Smooth muscle cell (in vitro differentiated cells): ENCODE results near the gene LITAFD. TPM values are rescaled to one million over a fixed set of nuclear protein-coding genes. Genes with fewer than 3 reads are reported as not detected.

Source experiments
- DNase-seq: peaks from one replicate; lab custom pipeline; 2025; ENCODE audit not compliant: unreplicated experiment; lab: John Stamatoyannopoulos, UW
- H2AFZ ChIP-seq: fragments of 200-600 bp; sonication (generic); 2 replicates; pipeline ENCODE4 v1.6.0; 2016; ENCODE audit warnings: antibody characterized with exemption, low read depth, mild to moderate bottlenecking
- H3F3A ChIP-seq: fragments of 200-600 bp; sonication (generic); 2 replicates; pipeline ENCODE4 v1.6.0; 2017; ENCODE audit warnings: antibody characterized with exemption, low read depth
- H3K27ac ChIP-seq: fragments of 200-600 bp; sonication (generic); 2 replicates; pipeline ENCODE4 v1.5.1; 2016; ENCODE audit warnings: low read depth, mild to moderate bottlenecking
- H3K27me3 ChIP-seq: fragments of 200-600 bp; sonication (generic); 2 replicates; pipeline ENCODE4 v1.6.1; 2016; ENCODE audit warnings: low read depth, mild to moderate bottlenecking
- H3K36me3 ChIP-seq: fragments of 200-600 bp; sonication (generic); 2 replicates; pipeline ENCODE4 v1.5.1; 2016; ENCODE audit warnings: low read depth
- H3K4me1 ChIP-seq: fragments of 200-600 bp; sonication (generic); 2 replicates; pipeline ENCODE4 v1.5.1; 2016; ENCODE audit warnings: low read depth
- H3K4me2 ChIP-seq: fragments of 200-600 bp; sonication (generic); 2 replicates; pipeline ENCODE4 v1.6.0; 2016; ENCODE audit warnings: mild to moderate bottlenecking
- H3K4me3 ChIP-seq: fragments of 200-600 bp; sonication (generic); 2 replicates; pipeline ENCODE4 v1.5.1; 2016; ENCODE audit warnings: mild to moderate bottlenecking
- H3K79me2 ChIP-seq: fragments of 200-600 bp; sonication (generic); 2 replicates; pipeline ENCODE4 v1.6.0; 2016; ENCODE audit warnings: low read depth, mild to moderate bottlenecking
- H3K9ac ChIP-seq: fragments of 200-600 bp; sonication (generic); 2 replicates; pipeline ENCODE4 v1.6.0; 2016; ENCODE audit warnings: low read depth
- H3K9me3 ChIP-seq: fragments of 200-600 bp; sonication (generic); replicated peaks from 2 replicates; pipeline ENCODE4 v1.5.1; 2016; ENCODE audit warnings: low read depth
- H4K20me1 ChIP-seq: fragments of 200-600 bp; sonication (generic); 2 replicates; pipeline ENCODE4 v1.6.0; 2016; ENCODE audit warnings: low read depth
- CTCF ChIP-seq: fragments of 200-600 bp; sonication (generic); IDR thresholded peaks from 2 replicates; pipeline ENCODE4 v1.5.1; 2017; ENCODE audit warnings: borderline replicate concordance, mild to moderate bottlenecking, antibody characterized with exemption; ENCODE audit not compliant: insufficient read depth, poor library complexity, severe bottlenecking
- WGBS: methylation state at CpG from one replicate; pipeline ENCODE4 v1.1.7; 2016; ENCODE audit warnings: low lambda C conversion rate; 5-methylcytosine and 5-hydroxymethylcytosine counted together
- polyA plus RNA-seq: library from polyadenylated mRNA; unstranded; fragments of >200 nt; fragmentation: Nextera tagmentation; extraction: Ambion mirVana; gene quantifications from 2 replicates; pipeline ENCODE4 v1.2.1, GENCODE V29; 2016
- total RNA-seq: library from RNA; depleted of rRNA; stranded (reverse); fragments of >200 nt; gene quantifications from 2 replicates; pipeline ENCODE4 v1.2.3, GENCODE V29; 2014

LITAFD gene
- total and polyA plus RNA-seq, 2 experiments from 2014 or later = not detected

- no peak for TF ChIP-seq CTCF
- H3K9ac ChIP-seq = no peak overlapping the region
- no peak overlapping the region for H3K27ac ChIP-seq
- H3K79me2 ChIP-seq = peaks cover 100% of the 10 kb centered on the region
- peaks cover 4% of the 10 kb centered on the region for H3K4me1 ChIP-seq
- H3K4me2 ChIP-seq = no peak overlapping the region
- 85% methylated on average over 6 of the region's 6 CpGs for WGBS
- no peaks in the 10 kb centered on the region for H3K9me3 ChIP-seq
- H3K4me3 ChIP-seq = no peak overlapping the region
- H3K36me3 ChIP-seq = no peaks in the 10 kb centered on the region
- no peaks in the 10 kb centered on the region for H3K27me3 ChIP-seq
- H4K20me1 ChIP-seq = peaks cover 100% of the 10 kb centered on the region
- no peak overlapping the region for H2AFZ ChIP-seq
- no peak for DNase-seq
- peaks cover 7% of the 10 kb centered on the region for H3F3A ChIP-seq
Measured at GRCh38 chr16:8934601-8935000, 52.5 kb downstream of the LITAFD start.

Other genes starting within 250 kb of the LITAFD start
- gene ABAT, start 207.7 kb upstream of the LITAFD start, total RNA-seq = 9.2 and 11.9 TPM in 2 replicates
- gene ABAT, start 207.7 kb upstream of the LITAFD start, polyA plus RNA-seq = 10.6 and 11.3 TPM in 2 replicates
- gene TMEM186, start 84.7 kb upstream of the LITAFD start, total RNA-seq = 1.1 and 1.3 TPM in 2 replicates
- 9.7 and 10.6 TPM in 2 replicates for gene TMEM186, start 84.7 kb upstream of the LITAFD start, polyA plus RNA-seq
- gene PMM2, start 84.5 kb upstream of the LITAFD start, total RNA-seq = 31.4 and 47.5 TPM in 2 replicates
- 33.5 and 40.6 TPM in 2 replicates for gene PMM2, start 84.5 kb upstream of the LITAFD start, polyA plus RNA-seq
- gene CARHSP1, start 13.3 kb upstream of the LITAFD start, total RNA-seq = 62.6 and 74.1 TPM in 2 replicates
- gene CARHSP1, start 13.3 kb upstream of the LITAFD start, polyA plus RNA-seq = 94.0 and 118 TPM in 2 replicates
- 50.7 and 60.8 TPM in 2 replicates for gene USP7, start 81.6 kb downstream of the LITAFD start, total RNA-seq
- gene USP7, start 81.6 kb downstream of the LITAFD start, polyA plus RNA-seq = 52.1 and 55.6 TPM in 2 replicates
- gene HAPSTR1, start 209.3 kb downstream of the LITAFD start, total RNA-seq = 77.5 and 86.7 TPM in 2 replicates
- gene HAPSTR1, start 209.3 kb downstream of the LITAFD start, polyA plus RNA-seq = 26.7 and 29.1 TPM in 2 replicates